GM12875 (cell line): ENCODE measurements around the gene EHMT2.
"Not testable (repeated sequence)": the region's sequence is repeated elsewhere in the genome, so short reads cannot be mapped to it uniquely, and the experiment has no call there.

Experiments used
- H3K4me3 ChIP-seq: one replicate; pipeline ENCODE4 v1.5.1; 2011; ENCODE audit warnings: low read depth, low read length, control low read depth
- CTCF ChIP-seq: IDR thresholded peaks from 2 replicates; pipeline ENCODE4 v1.5.1; 2011; ENCODE audit warnings: low read depth, mild to moderate bottlenecking, control low read depth, inconsistent platforms, low read length, moderate library complexity, borderline replicate concordance; ENCODE audit not compliant: insufficient read depth

EHMT2 gene

GRCh38 chr6:31915756-31916155, 18.3 kb upstream of the EHMT2 start:
- no peak overlapping the region for H3K4me3 ChIP-seq
- no peak for TF ChIP-seq CTCF

- no peak overlapping the region for H3K4me3 ChIP-seq
- no peak for TF ChIP-seq CTCF
Observed at GRCh38 chr6:31915351-31915750, 17.9 kb upstream of the EHMT2 start.

- TF ChIP-seq CTCF = no peak
Observed at GRCh38 chr6:31911826-31912585, 14.5 kb upstream of the EHMT2 start.

DNA sequence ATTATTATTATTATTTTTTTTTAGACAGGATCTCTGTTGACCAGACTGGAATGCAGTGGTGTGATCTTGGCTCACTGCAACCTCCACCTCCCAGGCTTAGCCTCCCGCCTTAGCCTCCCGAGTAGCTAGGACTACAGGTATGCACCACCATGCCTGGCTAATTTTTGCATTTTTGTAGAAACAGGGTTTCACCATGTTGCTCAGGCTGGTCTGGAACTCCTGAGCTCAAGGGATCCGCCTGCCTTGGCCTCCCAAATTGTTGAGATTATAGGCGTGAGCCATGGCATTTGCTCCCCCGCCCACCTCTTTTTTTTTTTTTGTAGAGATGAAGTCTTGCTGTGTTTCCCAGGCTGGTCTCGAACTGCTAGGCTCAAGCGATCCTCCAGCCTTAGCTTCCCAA, 11.8 kb upstream of the EHMT2 start:
- H3K4me3 ChIP-seq = not testable (repeated sequence)

More at GRCh38 chr6:31911826-31912585, 14.5 kb upstream of the EHMT2 start:
- H3K4me3 ChIP-seq = no peak overlapping the region

- no peak for TF ChIP-seq CTCF
Observed at GRCh38 chr6:31908791-31909190, 11.3 kb upstream of the EHMT2 start.

DNA sequence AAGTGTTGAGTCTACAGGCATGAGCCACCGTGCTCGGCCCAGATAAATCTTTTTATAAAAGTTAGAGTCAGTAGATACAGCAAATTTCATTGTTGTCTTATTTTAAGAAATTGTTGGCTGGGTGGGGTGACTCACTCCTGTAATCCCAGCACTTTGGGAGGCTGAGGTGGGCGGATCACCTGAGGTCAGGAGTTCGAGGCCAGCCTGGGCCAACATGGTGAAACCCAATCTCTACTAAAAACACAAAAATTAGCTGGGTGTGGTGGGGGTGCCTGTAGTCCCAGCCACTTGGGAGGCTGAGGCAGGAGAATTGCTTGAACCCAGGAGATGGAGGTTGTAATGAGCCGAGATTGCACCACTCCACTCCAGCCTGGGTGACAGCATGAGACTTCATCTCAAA, 10.8 kb upstream of the EHMT2 start:
- H3K4me3 ChIP-seq = not testable (repeated sequence)

More at GRCh38 chr6:31908791-31909190, 11.3 kb upstream of the EHMT2 start:
- H3K4me3 ChIP-seq = no peak overlapping the region

GRCh38 chr6:31907158-31907813, 9.8 kb upstream of the EHMT2 start:
- TF ChIP-seq CTCF = no peak
- no peak overlapping the region for H3K4me3 ChIP-seq

DNA sequence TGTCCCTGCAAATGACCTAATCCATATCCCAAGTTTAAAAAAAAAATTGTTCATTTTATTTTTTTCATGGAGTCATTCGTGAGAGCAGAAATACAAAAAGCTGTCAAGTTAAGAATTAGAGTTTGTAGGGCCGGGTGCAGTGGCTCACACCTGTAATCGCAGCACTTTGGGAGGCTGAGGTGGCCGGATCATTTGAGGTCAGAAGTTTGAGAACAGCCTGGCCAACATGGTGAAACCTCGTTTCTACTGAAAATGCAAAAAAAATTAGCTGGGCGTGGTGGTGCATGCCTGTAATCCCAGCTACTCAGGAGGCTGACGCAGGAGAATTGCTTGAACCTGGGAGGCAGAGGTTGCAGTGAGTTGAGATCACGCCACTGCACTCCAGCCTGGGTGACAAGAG, 9.2 kb upstream of the EHMT2 start:
- H3K4me3 ChIP-seq = not testable (repeated sequence)

GRCh38 chr6:31906122-31906521, 8.6 kb upstream of the EHMT2 start:
- no peak for TF ChIP-seq CTCF
- H3K4me3 ChIP-seq = no peak overlapping the region
